ENCODE measurements around the gene EEF1AKMT3.

Gene EEF1AKMT3

DNA sequence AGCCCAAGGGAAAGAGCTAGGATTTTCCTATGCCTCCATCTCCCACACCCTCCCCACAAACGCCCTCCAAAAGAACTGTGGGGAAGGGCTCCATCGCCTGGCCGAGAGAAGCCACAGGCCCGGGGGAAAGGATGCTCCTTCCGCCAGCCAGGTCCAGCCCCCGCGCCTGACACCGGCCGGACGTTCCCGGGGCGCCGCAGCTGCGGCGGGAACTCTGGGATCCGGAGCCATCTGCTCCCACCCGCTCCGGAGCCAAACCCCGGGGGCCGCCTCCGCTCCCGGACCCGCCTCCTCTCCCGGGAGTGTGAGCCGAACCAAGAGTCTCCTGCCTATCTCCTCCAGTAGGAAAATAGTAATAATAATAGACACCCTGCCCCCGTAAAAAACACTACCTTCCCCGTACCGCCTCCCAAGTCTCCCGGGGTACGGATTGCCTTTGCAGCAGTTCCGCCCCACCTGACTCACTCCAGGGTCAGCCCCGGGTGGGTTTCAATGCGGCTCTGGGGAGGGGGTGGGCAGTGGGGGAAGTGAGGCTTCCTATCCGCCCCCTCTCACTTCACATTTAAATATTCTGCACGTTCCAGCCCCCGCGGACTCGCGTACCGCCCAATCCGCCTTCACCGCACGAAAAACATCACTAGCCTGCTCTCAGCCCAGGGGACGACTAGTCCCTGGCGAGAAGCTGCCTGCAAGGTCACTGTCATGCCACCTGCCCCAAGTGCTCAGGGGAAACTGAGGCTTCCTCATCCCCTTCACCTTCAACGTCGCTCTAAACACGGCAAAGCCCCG lies 36.3 kb upstream of the EEF1AKMT3 start:
- peak; percentile 77 for DNase-seq

DNA sequence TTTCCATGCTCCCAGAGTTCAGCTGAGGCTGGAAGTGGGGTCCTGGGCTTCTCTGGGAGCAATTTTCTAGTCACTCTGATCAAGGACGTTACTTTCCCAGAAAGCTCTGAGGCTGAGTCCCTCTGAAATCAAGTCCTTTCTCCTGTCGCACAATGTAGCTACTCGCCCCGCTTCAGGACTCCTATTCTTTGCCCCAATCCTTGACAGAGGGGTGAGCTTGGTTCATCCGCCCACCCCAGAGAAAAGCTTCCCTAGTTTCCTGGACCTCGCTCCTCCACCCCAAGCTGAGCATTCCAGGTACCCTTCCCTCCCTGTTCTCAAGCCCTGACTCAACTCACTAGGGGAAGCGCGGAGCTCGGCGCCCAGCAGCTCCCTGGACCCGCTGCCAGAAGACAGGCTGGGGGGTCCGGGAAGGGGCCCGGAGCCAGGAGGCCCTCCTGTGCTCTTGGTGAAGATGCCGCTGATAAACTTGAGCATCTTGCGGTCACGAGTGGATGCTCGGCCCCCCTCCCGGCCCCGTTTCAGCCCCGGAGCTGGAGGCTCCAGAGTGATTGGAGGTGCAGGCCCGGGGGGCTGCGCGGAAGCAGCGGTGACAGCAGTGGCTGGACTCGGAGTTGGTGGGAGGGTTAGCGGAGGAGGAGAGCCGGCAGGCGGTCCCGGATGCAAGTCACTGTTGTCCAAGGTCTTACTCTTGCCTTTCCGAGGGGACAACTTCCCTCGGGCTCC lies 35.5 kb upstream of the EEF1AKMT3 start:
- peak; percentile 45 for DNase-seq

DNA sequence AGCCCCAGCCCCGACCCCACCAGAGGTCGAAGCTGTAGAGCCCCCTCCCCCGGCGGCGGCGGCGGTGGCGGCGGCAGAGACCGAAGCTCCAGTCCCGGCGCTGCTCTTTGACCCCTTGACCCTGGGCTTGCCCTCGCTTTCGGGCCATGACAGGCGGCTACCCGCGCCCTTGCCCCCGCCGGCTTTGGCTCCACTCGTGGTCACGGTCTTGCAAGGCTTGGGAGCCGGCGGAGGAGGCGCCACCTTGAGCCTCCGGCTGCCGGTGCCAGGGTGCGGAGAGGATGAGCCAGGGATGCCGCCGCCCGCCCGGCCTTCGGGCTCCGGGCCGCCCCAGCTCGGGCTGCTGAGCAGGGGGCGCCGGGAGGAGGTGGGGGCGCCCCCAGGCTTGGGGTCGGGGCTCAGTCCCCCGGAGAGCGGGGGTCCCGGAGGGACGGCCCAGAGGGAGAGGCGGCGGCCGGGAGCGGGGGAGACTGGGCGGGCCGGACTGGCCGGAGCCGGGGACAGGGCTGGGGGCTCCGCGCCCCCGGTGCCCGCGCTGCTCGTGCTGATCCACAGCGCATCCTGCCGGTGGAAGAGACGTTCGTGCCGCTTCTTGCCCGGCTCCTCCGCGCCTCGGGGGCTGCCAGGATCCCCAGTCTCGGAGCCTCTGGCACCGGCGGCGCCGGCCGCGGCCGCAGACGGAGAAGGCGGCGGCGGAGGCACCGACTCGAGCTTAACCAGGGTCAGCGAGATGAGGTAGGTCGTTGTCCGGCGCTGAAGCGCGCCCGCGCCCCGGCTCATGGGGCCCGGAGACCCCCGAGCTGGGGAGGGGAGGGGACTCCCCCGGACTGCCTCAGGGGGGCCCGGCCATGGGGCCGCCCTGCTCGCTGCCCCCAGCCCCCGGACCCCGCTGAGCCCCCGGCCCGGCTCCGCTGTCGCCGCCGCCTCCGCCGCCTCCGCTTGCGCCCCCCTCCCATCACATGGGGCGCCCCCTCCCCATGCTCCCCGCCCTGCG lies 34.6 kb upstream of the EEF1AKMT3 start:
- peak; percentile 60 for DNase-seq

DNA sequence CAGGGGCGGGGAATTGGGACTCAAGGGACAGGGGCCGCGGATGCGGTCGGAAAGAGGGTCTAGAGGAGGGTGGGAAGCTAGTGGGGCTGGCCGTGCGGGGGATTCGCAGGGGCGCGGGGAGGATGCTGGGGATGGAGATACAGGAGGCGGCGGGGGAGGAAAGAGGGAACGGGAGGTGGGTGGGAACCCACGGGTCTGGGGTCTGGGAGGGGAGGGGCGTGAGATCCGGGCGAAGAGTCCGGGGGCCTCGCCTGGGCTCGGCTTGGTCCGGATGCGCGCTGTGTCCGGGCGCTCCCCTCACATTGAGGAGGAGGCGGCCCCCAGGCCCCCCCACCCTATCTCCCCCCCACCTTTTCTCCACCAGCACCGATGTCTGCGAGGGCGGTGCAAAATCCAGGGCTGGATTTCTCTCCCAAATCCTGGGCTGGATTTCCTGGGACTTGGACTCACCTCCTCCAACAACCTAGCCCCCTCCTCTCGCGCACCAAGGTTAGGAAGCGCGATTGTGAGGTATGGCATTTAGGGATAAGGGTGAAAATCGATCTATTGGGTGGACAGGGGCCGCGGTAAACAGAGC lies 33.7 kb upstream of the EEF1AKMT3 start, which contains the start of gene AGAP2:
TSS of gene AGAP2 (minus strand) at position 82 of the 577 bp plus-strand sequence. CDS start 496 bp downstream, outside the sequence.
- DNase-seq, result peak; percentile 84

DNA sequence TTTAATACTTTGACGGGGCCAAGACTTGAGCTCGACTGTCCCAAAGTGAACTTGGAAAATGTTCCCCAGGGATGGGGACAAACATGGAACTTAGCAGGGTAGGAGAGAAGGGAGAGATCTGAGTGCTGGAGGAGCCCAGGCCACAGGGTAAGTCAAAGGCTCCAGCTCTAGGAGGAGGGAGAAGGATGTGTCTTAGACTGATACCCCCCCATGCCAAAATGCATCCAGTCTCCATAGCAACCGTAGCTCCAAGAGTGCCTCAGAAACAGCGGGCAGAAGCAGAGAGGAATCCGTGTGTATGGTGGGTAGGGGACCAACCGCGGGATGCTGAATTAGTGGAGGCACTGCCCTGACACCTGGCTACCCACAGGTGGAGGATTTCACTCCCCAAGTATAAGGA lies 33.0 kb upstream of the EEF1AKMT3 start:
- peak; percentile 14 for DNase-seq

DNA sequence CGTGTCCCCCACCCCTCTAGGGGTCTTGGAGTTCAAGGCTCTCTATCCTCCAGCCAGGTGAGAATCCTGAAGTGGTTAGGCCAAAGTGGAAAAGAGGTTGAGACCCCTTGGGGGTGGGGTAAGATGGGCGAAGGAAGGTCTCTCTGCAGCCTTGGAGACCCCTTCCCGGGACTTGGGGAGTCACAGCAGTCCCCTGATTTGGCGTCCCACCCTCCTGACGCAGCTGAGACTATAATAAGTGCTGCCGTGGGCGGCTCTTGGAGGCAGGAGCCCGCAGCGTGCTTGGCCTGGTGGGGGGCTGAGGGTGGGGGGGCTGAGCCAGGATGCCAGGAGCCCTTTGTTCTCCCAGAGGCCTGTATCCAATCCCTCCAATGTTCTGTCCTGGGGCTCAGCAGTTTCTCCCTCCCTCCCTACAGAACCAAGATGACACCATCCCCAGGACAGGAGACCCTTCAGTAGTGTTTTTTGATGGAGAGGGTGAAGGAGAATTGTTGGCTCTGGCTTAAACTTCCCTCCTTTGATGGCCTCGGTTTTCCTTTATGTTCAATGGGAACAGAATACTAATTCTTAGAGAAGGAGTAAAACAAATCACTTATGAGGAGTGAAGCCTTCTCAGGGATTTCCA lies 32.4 kb upstream of the EEF1AKMT3 start:
- no peak for DNase-seq

DNA sequence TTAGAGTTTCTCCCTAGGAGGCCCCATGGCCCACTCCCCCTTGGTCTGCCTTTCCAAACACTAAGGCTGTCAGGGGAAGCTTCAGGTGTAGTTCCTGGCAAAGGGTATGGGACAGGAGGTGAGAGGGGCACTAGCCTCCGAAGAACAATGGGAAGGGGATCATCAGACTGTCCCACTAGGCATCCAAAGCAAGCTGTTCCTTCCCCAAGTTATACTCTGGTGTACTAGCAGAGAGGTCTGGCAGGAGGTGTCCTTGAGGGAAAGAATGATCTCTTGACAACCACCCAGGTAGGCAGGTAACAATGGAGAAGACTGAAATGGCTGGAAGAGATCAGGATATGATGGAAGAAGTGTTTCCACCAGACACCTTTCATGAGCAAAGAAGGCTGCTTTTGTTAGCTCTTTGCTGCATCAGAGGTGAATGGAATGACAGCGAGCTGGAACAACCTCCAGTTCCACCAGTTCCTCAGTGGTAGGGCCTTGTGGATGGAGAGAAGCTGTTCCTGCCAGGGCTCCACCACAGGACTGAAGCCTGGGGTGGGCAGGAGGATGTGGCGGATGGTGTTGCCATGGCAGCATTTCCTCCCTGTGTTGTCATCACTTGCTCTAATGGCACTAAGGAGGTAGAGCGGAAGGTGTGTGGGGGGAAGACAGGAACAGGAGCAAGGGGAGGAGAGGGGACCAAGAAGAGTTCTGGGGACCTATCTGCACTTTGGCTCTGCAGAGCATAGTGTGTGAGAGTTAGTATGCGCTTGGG lies 31.6 kb upstream of the EEF1AKMT3 start:
- peak; percentile 50 for DNase-seq

DNA sequence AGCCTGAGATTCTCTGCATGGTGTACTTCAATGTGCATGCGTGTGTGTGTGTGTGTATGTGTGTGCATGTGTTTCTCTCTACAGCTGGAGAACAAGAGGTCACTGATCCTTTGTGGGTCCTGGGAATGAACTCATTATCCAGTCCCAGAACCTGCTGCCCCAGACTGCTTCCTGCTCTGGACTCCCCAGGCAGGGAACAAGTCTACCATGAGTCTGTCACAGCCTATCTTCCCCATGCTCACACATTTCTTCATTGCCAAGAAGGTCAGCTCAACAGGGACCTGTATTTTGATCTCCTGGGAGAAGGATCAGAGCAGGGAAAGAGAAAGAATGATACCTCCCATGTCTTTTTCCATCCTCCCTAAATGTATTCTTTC lies 31.0 kb upstream of the EEF1AKMT3 start:
- DNase-seq, result no peak

DNA sequence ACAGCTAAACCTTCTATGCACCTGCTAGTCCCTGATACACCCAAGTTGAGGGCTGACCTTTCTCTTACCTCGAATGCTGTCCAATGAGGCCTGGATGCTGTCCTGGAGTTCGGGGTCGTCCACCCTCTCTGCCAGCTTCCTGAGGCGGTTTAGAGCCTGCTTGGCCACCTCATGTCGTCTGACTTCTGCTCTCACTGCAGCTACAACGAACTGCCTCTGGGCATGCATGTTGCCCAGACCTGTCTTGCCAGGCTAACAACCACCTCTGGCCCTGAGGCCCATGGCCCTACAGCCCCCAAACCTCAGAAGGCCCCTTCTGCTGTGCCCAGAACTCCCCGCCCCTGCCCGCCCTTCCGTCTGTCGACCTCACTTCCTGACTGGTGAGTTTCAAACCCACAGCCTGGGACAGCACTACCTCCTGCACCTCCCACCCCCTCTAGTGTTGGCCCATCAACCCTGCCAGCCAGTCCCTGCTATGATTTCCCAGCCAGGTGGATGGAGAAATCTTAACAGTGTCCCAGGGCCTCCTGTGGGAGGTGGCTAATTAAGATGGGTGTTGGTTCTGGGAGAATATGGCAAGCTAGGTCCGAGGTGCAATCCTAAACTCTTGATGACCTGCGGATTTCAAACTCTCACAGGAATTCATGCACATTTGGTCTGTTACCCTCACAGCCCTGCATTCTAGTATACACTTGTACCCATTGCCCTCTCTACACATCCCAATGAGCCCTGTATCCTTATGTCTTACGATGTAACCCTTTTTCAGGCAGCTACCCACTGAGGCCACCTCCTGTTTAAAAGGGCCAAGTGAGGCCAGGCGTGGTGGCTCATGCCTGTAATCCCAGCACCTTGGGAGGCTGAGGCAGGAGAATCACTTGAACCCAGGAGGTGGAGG lies 30.3 kb upstream of the EEF1AKMT3 start:
- DNase-seq, result peak; percentile 8

DNA sequence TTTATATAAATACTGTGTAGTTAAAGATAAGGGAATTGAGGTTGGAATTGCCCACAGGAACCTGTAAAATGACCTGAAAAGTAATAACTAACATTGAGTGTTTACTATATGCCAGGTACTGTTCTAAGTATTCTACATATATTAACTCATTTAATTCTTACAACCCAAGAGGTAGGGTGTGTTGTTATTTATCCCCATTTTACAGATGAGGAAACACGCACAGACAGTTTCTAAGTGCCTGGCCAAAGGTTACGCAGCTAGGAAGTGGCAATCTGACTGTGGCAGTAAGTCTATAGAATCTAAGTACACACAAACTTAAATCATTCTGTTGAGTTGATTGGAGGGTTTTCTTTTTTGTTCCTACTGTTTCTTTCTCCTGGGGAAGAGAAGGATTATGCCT lies 28.6 kb upstream of the EEF1AKMT3 start:
- DNase-seq, result no peak

DNA sequence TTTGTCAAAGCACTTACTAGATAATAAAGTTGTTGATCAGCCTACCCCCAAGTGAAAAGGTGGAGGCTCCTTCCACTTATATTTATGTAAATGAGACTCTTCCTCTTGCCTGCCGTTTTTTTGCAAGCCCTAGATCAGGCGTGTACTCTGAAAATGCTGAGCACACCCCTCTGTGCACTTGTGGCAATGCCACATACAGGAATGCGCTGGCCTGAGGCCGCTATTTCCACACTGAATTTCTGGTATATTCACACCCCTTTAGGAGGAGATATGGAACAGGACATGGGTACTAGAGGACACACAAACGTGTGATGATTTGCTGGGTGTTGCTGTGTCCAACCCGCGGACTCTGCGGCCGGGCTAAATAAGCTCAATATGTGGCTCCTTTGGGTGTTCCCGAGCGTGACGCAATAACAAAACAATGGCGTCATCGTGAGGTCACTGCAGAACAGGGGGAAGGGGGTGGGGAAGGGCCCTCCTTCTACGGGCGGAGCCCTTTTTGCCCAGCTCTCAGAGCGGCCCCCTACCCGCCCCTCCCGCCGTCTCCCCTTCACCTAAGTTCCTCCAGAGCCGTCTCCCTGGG lies 28.1 kb upstream of the EEF1AKMT3 start:
- DNase-seq, result peak; percentile 92

DNA sequence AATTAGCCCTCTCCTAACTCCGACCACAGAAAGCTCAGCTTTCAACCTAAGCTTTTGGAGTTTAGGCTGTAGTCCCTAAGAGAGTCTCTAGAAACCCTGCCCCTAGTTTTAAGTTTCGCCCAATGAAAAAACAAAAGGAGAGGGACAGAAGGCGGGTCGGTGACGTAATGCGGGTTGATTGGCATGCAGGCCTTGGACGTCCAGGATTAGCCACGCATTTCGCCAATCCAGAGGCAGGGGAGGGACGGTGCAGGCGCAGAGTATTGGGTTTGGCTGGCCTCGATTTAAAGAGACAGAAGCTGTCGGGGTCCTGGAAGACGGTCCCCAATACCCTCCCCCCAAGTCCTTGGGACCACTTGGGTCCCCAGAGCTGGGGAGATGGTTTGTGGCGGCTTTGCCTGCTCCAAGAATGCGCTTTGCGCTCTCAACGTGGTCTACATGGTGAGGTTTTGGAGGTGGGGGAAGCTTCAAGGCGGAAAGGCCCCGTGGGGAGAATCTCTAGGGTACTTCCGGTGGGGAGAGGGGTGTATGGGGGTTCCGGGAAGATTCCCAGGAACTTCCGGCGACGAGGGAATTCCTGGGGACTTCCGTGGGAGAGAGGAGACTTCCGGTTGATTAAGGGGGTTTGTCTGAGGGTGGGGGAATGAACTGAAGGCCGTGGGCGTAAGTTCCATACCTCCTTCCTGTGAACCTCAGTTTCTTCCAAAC lies 27.5 kb upstream of the EEF1AKMT3 start, which contains the start of gene TSPAN31:
TSS of gene TSPAN31 (plus strand) at position 263 of the 708 bp plus-strand sequence. CDS start at position 379, 116 bp downstream.
- peak; percentile 99 for DNase-seq

DNA sequence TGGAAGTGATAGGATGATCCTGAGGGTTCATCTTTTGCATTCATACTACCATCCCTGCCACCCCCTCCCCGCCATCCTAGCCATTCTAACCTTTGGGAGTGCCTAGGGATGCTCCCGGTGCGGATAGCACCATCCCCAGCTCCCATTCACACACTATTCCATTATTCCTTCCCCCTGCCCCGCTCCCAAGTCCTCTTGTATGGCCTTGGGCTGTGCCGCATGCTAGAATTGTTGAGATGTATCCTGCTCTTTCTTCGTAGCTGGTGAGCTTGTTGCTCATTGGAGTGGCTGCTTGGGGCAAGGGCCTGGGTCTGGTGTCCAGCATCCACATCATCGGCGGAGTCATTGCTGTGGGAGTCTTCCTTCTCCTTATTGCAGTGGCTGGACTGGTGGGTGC lies 26.9 kb upstream of the EEF1AKMT3 start:
- no peak for DNase-seq

DNA sequence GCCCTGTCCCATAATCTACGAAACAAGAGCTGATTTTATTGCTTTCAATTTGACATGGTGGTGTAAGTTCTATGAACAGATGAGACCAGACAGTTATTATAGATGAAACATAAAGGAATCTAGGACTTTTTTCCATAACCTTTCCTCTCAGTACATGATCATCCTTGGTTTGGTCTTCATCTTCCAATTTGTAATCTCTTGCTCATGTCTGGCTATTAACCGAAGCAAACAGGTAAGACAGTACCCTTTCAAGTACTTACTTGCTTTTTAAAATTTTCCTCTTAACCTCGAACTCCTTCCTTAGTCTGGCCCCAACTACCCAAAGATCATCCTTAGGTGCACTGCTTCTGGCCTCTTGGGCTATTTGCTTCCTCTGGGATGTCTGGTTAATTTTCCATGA lies 26.4 kb upstream of the EEF1AKMT3 start:
- no peak for DNase-seq

DNA sequence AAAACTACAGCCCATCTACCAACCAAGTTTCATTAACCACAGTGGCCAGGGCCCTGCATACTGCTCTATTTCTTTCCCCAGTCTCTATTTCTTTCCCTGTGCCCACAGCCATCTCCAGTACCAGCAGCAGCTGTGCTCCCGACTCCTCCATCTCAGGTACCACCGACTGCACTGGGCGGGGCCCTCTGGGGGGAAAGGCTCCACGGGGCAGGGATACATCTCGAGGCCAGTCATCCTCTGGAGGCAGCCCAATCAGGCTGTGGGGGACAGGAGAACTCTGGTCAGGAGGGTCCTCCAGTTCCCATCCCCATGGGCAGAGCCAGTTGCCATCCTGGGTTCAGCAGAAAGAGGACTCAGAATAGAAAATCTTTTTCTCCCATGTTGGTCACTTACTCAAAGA lies 23.4 kb upstream of the EEF1AKMT3 start:
- DNase-seq, result no peak

DNA sequence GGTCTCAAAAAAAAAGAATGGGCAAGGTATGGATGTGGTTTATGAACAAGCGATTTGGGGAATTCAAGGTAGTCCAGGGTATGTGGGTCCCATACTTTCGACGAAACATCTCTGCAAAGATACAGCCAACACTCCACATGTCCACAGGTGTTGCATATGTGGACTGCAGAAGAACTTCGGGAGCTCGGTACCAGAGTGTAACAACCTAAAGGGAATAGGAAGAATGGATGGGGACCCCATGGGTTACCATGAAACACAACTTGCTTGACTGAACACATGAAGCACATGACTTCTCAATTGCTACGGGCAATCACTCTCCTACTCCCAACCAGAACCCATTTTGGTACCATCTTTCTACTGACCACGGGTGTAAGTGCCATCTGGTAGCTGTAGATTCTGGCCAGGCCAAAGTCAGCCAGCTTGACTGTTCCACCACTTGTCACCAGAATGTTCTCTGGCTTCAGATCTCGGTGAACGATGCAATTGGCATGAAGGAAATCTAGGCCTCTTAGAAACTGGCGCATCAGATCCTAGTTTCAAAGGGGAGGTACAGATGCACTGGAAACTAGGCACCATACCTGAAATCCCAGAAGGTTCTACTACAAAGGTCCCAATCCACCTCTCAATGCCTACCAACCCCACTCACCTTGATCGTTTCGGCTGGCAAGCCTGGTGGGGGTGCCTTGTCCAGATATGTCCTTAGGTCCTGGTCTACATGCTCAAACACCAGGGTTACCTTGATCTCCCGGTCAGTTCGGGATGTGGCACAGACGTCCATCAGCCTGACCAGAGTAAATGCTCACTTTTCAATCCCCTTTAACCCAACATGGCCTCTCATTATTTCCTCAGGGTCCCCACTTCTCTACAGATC lies 21.6 kb upstream of the EEF1AKMT3 start:
- no peak for DNase-seq

DNA sequence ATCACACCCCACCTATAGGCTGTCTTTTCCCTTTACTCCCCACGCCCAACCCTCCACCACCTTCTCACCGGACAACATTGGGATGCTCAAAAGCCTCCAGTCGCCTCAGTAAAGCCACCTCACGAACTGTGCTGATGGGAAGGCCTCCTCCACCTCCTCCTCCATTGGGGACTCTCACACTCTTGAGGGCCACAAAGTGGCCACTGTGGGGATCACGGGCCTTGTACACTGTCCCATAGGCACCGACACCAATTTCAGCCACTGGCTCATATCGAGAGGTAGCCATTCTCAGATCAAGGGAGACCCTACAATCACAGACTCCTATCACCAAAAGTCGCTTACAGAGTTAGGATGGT lies 21.0 kb upstream of the EEF1AKMT3 start:
- DNase-seq, result no peak

Data from NCI-H69 (cell line).